Measurements from ENCODE around the gene EMX1.

The EMX1 gene

DNA sequence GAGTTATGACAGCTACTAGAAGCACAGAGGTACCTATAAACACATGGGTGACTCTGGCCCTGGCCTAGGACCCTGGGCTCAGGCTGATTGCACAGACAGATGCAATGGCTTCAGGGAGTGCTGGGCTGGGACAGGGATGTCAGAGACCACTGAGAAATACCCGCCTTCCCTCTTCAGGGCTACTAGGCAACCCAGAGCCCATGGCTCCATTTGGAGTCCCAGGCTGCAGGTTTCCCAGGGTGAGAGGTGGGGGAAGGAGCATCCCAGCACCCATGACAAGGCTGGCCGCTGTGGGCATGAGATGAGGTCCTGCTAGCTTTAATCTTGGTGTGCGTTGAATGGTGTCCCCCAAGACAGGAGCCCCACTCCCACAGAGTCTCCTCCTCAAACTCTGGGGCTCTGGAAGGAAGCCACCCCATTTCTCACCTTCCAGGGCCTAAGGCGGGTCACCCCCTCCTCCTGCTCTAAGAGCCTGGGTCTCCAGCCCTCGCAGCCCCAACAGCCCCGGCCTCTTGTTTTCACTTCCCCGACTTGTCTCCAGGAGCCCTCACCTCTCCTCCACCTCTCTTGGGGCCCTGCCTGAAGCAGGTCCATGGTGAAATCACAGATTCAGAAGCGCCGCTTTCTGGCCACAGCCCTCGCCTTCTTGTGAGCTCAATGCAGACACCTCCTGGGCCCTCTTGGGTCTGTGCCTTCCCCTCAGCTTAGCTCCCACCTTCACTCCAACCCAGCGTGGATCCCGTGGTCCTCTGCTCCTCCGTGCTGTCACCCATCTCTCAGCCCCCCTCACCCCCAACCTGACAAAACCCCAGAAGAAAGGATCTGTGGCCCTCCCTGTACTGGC is 41.4 kb downstream of the EMX1 start:
- no peak for DNase-seq (ENCODE audit: low spot score)

DNA sequence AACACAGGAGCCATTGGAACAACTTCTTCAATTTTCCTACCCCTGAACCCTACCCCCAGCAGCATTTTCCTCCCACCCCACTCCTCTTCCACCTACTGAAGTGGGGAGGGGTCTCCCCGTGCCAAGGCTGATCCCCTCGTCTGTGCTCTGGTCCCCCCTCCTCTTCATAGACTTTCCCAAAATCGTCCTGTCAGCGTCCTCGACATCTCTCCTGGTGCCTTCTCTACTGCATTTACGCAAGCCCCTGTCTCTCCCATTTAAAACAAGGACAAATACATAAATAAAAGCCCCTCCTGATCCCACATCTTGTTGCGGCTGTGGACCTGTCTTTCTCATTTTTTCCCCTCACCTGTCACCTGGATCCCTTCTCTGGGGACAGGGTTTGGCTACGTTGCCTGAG is 42.2 kb downstream of the EMX1 start:
- no peak for DNase-seq (ENCODE audit: low spot score)

DNA sequence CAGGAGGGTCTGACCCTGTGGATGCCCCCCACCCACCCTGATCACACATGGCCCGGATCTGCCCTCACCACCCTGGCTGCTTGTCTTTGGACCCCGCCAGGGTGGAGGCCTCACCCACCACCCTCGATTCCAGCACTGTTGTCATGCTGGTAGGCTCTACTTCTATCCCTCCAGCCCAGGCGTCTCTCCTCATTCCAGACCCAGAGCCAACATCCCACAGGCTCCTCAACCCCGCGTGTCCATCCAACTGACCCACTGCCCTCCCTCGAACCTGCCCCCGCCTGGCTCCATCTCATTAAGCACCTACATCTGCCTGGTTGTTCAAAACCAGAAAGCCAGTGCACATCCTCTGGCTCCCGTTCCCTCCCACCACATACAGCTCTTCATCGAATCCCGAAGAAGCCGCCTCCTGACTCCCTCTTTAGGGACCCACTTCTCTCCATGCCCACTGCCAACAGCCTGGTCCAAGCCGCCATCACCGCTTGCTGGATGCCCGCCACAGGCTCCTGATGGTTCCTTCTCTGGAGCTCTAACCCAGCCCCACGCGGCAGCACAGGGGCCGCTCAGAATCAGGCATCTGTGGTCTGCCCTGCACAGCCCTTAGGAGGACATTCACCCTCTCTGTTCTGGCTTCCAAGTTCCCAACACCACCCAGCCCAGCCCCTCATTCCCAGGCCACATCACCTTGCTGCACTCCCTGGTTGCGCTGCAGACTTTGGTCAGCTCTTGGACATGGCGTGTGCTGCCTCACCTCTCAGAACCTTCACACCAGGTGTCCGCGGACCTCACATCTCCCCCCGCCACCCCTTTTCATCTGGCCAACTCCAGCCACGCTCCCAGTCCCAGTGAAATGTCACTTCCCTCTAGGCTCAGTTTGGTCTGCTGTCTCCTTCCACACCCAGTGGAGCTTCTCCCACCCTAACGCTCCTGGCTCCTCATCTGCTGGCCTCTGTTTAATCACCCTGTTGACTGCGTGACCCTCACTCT is 43.0 kb downstream of the EMX1 start:
- no peak for DNase-seq (ENCODE audit: low spot score)

DNA sequence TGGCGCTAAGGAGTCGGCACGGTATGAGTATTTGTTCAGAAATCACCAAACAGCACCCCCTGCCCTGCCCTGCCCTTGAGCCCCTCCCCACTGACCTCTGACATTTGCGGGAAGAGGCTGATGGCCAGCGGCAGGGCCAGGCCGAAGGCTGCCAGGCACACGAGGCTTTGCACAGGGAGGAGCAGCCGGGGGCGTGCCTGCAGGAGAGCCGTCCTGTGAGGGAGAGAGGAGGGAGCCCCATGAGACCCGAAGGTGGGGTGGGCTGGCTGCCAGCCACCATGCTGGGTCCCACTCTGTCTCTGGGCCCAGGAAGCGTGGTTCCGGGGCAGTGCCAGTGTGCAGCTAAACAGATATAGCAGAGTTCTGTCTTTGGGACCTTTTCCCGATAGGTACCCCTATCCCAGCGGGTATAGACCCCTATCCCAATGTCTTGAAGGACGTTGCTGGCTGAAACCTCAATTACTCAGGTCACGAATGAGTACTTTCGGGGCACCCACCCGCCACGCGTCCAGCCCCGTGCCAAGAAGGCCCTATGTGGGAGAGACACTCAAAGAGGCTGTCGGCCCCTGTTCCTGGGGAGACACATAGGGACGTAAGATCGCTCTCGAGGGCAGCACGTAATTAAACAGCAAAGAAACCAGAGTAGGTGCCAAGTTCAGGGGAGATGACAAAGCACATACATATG is 43.9 kb downstream of the EMX1 start:
- no peak for DNase-seq (ENCODE audit: low spot score)

DNA sequence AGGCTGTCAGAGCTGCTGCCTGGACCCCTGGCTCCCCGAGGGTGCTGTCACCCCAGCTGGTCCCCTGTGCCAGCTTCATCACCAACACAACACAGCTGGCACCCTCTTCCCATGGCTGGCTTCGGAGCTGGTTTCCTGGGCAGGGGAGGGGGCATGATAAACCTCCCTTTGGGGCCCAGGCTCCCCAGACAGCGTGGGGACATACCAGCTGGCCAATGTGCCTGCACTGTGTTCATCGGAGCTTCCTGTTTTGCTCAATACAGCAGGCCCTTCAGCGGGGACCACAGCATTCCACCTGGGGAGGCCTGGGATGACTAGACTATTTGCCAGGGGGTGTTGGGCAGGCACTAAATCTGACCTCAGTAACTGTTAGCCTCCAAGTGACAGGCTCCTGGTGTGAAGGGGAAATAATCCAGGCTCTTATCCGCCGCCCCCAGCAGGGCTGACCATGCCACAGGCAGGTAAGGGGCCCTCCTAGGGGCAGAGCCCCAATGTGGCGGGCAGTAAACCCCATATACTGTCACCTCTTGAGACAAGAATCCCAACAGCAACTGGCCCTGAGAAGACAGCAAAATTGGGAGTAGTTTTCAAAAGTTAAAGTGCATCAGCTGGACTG is 44.6 kb downstream of the EMX1 start:
- DNase-seq (ENCODE audit: low spot score) = no peak

DNA sequence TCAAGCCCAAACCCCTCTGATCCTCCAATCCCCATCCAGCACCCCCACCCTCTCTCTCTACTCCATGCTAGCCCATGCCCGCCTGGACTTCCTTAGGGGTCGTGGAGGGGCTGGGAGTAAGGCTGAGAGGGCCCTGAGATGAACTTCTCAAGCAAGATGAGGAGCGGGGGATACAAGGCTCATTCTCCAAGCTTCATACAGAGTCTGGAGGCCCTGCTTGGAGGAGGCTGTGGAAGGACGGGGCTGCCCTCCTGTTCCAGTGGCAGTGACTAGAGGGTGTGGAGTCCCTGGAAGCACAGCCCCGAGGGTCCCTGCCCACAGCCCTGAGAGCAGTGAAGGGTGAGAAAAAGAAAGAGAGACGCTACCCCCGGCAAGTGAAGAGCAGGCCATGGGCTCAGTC is 45.6 kb downstream of the EMX1 start:
- DNase-seq (ENCODE audit: low spot score) = no peak

DNA sequence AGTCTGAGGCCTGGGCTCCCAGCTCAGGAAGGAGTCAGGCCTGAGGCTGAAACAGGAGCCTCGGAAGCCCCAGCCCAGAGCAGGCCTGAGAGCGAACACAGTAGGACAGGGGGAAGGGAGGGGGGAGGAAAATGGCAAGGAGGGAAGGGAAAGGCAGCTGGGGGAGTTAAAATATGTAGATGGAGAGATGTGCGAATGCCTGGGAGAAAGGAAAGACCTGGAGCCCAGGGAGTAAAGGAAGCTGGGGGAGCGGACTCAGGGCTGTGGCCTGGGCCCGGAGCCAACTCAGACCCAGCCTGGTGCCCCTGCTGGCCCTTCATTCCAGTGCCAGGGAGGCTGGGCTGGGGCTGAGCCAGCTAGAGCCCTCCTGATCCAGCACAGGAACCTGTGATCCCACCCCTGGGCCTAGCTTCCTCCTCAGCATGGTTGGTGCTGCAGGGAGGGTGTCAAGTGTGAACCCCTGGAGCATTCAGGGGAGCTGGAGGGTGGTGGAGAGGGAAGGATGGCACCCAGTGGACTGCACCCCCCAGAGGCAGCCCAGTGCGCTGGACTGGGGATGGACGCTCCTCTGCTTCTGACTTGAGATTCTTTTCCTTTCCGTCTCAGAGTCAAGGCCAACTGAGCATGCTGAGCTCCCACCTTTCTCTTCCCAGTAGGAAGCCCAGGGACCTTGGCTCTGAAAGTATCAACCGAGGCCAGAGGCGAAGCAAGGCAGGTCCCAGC is 46.3 kb downstream of the EMX1 start:
- DNase-seq (ENCODE audit: low spot score) = no peak

DNA sequence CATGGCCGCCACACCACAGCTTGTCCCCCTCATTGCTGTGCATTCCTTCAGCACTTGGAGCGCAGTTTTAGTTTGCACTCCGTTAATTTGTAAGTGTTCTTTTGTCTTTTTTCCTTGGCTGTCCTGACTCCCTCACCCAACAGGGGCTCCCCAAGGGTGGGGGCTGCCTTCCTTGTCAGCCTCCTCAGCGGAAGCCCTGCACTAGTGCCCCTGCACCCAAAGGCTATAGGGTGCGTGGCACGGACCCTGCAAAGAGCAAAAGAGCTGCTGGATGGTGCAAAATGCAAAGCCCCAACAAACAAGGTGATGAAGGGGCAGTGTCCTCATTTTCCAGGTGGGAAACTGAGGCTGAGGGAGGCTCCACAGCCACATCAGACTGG is 46.8 kb downstream of the EMX1 start:
- DNase-seq (ENCODE audit: low spot score) = no peak

DNA sequence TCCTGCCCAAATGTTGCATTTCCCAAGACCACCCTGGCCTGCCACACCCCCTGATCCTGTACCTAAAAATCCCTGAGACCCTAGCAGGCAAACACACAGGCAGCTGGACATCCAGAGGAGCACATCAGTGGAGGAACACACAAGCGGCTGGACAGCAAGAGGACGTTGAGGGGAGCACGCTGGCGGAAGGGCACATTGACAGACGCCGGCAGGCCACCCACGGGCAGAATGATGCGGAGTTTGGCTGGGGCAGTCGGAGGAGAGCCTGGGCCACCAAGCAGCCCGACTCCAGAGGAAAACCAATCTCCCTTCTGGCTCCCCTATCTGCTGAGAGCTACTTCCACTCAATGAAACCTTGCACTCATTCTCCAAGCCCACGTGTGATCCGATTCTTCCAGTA is 47.7 kb downstream of the EMX1 start:
- no peak for DNase-seq (ENCODE audit: low spot score)

DNA sequence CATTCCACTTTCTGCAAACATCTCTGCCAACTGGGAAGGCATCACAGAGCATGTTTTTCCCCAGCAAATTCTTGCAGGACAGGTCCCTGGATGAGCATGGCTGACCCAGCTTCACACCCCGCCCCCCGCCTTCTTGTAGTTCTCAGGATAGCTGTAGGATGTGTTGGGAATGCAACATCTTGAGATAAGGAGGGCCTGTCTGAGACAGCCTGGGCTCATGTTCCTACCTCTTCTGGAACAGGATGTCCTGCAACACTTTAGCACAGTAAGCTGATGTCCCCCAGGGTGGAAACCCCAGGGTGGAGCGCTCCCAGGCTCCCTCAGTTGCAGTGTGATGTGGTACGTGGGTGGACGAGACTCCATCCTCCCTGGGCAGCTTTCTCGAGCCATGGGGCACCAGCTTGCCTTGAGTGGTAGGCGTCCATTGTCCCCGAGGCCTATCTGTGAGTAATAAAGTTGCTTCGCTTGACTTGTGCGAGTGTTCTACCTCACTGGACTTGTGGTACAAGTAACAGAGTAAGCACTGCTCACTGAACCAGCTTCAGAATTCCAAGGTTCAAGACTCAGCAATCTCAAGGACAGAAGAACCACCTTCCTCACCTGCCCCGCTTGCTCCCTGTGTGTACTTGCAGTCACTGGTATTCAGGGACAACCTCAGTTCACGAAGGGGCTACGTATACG is 48.6 kb downstream of the EMX1 start:
- DNase-seq (ENCODE audit: low spot score) = no peak

DNA sequence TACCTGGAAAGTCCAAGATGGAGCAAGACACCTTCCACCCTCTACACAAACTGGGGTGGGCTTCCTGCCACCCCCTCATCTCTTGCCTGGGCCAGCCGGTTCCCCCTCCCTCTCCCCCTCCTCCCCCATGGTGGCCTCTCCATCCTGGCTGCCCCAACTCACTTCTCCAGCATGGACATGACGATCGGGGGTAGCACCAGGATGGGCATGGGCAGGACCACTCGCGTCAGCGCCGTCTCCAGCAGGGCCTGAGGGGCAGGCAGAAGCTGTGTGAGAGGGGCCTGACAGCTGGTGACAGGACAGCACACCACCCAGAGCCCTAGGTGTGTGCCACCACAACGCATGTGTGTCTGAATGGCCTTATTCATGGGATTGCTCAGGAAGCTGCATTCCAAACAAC is 51.0 kb downstream of the EMX1 start:
- no peak for DNase-seq (ENCODE audit: low spot score)

DNA sequence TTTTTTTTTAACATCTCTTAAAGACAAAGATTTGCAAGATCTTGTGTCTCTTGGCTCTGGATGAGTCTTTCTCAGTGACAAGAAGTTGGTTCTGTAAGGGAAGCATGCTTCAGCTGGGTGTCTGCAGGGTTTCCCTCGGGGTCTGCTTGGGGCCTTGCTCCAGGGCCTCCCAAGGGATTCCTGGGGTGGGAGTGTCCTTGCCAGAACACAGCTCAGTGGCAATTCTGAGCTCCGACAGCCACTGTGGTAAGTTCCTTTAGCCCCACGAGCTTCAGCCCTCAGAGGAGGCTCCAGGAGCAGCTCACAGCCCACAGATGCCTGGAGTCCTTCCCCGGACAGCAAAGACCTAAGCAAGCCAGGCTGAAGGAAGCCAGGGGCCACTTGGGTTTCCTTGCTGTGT is 52.4 kb downstream of the EMX1 start:
- DNase-seq (ENCODE audit: low spot score) = no peak

DNA sequence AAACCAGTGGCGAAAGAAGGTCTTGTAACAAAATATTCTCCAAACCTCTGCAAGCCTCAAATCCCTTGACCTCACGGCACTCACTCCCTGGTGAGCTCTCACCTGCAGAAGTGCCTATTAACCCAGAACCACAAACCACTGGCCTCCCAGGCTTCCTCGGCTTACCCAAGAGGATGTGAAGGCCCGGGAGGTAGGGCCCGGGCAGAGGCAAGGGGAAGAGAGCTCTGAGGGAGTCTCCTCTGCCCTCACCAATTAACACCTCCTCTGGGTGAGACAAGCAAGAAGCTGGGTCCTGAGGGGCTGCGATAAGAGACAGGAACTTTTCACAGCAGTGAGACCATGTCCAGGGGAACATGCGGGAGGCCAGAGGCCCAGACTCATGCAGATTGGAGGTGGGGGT is 53.7 kb downstream of the EMX1 start:
- DNase-seq (ENCODE audit: low spot score) = no peak

DNA sequence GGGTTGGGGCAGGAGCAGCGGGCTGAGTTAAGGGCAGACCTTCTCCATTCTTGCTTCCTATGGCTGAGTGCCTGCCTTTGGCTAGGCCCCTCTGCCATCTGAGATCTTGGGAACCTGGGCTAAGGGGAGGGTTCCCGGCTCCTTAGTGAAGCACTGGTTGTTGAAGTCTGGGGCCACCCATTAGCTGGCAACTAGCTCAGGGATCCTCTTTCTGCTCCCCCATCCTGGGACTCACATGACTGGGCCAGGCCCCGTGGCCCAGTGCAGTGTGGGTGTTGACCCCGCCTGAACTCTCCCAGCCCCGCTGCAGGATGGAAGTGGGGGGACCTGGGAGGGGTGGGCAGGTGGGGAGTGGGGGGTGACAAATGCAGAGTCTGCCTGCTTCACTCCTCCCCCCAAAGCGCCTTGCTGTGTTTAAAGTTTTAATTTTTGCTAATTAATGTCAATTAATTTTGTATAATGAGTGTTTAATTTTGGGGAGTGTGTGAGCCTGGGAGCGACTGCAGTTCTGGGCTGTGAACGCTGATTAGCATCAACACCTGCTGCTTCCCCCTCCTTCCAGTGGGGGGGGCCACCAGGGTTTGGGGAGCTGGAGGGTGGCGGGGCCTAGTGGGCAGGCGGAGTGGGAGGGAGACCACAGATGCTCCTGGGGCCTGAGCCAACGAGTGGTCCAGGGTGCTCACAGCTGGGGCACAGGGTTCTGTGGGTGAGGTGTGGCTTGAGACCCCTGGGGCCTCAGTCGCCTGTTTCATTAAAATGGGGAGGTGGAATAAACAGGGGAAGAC is 55.2 kb downstream of the EMX1 start:
- no peak for DNase-seq (ENCODE audit: low spot score)

DNA sequence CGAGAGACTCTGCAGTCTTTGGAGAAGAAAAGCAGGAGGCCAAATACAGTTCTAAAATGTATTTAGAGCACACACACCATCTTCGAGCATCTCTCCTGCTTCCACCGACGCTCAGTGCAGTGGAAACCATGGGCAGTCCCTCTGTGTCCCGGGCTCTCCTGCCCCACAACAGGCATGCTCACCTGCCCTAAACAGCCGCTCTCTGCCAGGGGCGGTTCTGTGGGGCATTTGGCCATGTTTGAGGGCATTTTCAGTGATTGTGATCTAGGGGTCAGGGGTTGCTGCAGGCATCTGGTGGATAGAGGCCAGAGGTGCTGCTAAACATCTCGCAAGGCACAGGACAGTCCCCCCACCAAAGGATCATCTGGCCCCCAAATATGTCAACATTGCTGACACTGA is 55.8 kb downstream of the EMX1 start:
- no peak for DNase-seq (ENCODE audit: low spot score)

DNA sequence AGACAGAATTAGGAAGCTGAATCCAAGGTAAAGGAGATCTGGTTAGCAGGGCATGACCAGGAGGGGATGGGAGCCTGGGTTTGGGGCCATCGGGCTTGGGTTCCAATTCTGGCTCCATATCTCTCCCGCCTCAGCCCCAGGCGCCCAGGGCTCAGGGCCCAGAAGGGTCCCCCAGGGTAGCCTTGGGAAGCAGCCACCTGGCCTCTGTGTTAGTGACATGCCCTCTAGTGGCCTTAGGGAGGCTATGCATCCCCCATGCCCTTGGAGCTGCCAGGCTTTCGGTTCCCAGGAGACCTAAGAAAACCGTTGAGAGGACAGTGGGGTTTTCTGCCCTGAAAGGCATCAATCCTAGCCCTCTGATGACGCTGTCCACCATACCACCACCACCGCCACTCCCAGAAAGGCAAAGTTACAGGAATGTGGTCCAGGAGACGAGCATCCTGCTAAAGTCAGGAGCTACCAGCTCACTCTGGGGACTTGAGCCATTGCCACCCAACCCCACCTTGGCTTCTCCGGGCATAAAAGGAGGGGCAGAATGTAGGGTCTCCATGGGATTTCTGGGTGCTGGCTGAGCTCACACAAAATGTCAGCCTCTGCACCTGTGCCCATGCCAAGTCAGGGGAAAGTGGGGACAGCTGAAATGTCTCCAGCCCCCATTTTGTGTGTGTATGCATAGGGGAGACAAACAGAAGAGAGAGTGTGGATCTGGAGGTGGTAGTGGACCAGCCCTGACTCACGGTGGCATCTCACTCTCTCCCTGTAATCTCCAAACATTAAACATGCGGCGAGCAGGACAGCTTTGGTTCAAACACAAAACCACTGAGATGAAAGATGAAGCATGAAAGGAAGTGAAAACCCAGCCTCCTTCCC is 56.5 kb downstream of the EMX1 start:
- peak; percentile 64 for DNase-seq (ENCODE audit: low spot score)

DNA sequence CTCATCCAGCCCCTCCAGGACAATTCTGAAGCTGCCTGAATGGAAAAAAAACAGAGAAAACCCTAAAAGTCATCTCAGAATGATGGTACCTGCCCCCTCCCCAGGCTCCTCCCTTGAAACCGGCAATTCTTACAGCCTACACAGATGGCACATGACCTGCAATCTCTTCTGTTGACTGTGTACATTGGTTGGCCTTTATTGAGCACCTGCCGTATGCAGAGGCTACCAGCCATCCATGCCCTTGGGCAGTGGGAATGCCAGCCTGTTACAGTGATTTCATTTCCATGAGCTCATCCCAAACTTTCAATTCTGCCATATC is 57.1 kb downstream of the EMX1 start:
- no peak for DNase-seq (ENCODE audit: low spot score)

DNA sequence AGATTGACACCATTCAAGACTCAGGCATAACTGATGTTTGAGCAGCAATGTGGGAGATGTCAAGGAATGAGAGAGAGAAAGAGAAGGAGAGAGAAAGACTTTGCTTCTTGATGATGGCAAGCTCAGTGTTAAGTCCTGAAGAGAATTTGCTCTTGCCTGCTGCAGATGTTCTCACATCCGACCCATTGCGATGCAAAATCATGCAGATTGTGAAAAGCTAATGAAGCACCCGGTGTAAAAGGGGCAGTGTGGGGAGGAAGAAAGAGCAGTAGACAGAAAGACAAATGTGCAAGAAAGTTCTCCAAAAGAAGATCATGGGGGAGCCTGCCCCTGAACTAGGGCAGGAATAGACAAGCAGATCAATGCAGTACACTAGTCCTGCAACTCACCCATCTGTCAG is 57.7 kb downstream of the EMX1 start:
- no peak for DNase-seq (ENCODE audit: low spot score)

DNA sequence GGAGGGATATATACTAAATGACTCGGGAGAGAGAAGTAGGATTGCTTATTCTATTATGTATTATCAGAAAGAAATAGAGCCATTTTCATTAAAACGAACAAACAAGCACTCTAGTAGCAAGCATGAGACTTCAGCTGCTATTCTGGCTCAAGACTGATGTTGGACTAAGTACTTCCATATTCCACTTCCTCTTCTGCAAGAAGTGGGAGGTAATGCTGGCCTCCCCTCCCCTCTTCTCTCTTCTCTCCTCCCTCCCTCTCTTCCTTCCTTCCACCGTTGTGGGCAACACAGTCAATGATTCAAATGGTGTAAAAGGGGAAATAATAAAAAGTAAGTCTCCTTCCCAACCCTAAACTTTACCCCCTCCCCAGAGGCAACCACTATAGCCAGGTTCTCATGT is 62.6 kb downstream of the EMX1 start:
- DNase-seq (ENCODE audit: low spot score) = no peak
